ENCODE measurements around the gene FAM53B. TPM values are rescaled to one million over a fixed set of nuclear protein-coding genes. Genes with fewer than 3 reads are reported as not detected.
A peak's percentile ranks its signal among the peaks of the same experiment; 100 is the strongest.

FAM53B gene
- total RNA-seq, 2 experiments from 2014 or later, result 56.6 to 58.5 TPM

GRCh38 chr10:124618470-124619073, 125.6 kb downstream of the FAM53B start:
- intact Hi-C loops (cut with micrococcal nuclease; ENCODE audit: unreplicated experiment), result no loop called here
- no peak for TF ChIP-seq CTCF (conservative IDR thresholded peaks at IDR 0.05; ENCODE audit: low read length)
- no peak for TF ChIP-seq EZH2phosphoT487 (IDR thresholded peaks at IDR 0.05; ENCODE audit: borderline replicate concordance, low read depth, low read length)
- H2AFZ ChIP-seq (ENCODE audit: low read length), result no peak overlapping the region
- peaks cover 46% of the 10 kb centered on the region for H3K4me1 ChIP-seq (ENCODE audit: insufficient read depth, low read length, poor library complexity, severe bottlenecking)
- H3K79me2 ChIP-seq (ENCODE audit: insufficient read depth, low read depth, low read length), result no peaks in the 10 kb centered on the region
- POLR2A ChIA-PET, result interaction anchor here (0.7 to 1.1 kb wide), 2 partner anchors 80 to 84 kb away, joined by 3 read pairs; no protein-coding TSS in a partner anchor
- CTCF ChIA-PET (ENCODE audit: unreplicated experiment), result interaction anchor here (0.6 to 1.1 kb wide), 2 partner anchors 82 to 123 kb away, joined by 3 read pairs; no protein-coding TSS in a partner anchor
- no peak for DNase-seq (ENCODE audit: low spot score)
- H3K4me3 ChIP-seq (ENCODE audit: low read depth, low read length, poor library complexity, severe bottlenecking), result no peak overlapping the region
- no TSS peak for BruUV-seq (replicated peaks)
- peak overlapping the region; percentile 16 for H3K27ac ChIP-seq (ENCODE audit: low read depth, low read length, poor library complexity, severe bottlenecking)
- no peak overlapping the region for H3K4me2 ChIP-seq (ENCODE audit: low read length)
- no peaks in the 10 kb centered on the region; the same call in 1 of the 2 replicates for H4K20me1 ChIP-seq (ENCODE audit: insufficient read depth, low read length)
- no peaks in the 10 kb centered on the region for H3K9me3 ChIP-seq (ENCODE audit: low read length)
- H3K36me3 ChIP-seq (ENCODE audit: insufficient read depth, low read length), result peaks cover 45% of the 10 kb centered on the region; the same call in 1 of the 2 replicates
- no peaks in the 10 kb centered on the region for H3K9me2 ChIP-seq (ENCODE audit: insufficient read depth, low read length)

GRCh38 chr10:124616836-124617130, 127.4 kb downstream of the FAM53B start:
- CTCF ChIA-PET (ENCODE audit: unreplicated experiment), result no interaction called here

More at GRCh38 chr10:124616836-124617130, 127.4 kb downstream of the FAM53B start:
- Histone ChIP-seq H3K4me2 (ENCODE audit: low read length) (no peak overlapping the region), H3K4me1 (ENCODE audit: insufficient read depth, low read length, poor library complexity, severe bottlenecking) (peaks cover 57% of the 10 kb centered on the region), H3K36me3 (ENCODE audit: insufficient read depth, low read length) (peaks cover 36% of the 10 kb centered on the region; the same call in 1 of the 2 replicates), H3K4me3 (ENCODE audit: low read depth, low read length, poor library complexity, severe bottlenecking) (no peak overlapping the region), H3K79me2 (ENCODE audit: insufficient read depth, low read depth, low read length) (no peaks in the 10 kb centered on the region), H2AFZ (ENCODE audit: low read length) (no peak overlapping the region), H3K9me3 (ENCODE audit: low read length) (no peaks in the 10 kb centered on the region), H3K27ac (ENCODE audit: low read depth, low read length, poor library complexity, severe bottlenecking) (no peak overlapping the region), H4K20me1 (ENCODE audit: insufficient read depth, low read length) (no peaks in the 10 kb centered on the region; the same call in 1 of the 2 replicates), H3K9me2 (ENCODE audit: insufficient read depth, low read length) (no peaks in the 10 kb centered on the region)
- TF ChIP-seq CTCF (conservative IDR thresholded peaks at IDR 0.05; ENCODE audit: low read length) (no peak), EZH2phosphoT487 (IDR thresholded peaks at IDR 0.05; ENCODE audit: borderline replicate concordance, low read depth, low read length) (no peak)
- POLR2A ChIA-PET, result no interaction called here
- DNase-seq (ENCODE audit: low spot score), result no peak
- no TSS peak for BruUV-seq (replicated peaks)
- intact Hi-C loops (cut with micrococcal nuclease; ENCODE audit: unreplicated experiment), result no loop called here
